NCI-H82 treated with DMSO at 0.1 percent for 48 hours (cell line): ENCODE results near the gene CACNA1H.

ENCODE experiments used
- DNase-seq: peaks from one replicate; lab custom pipeline; 2025; ENCODE audit not compliant: unreplicated experiment; lab: John Stamatoyannopoulos, UW

Gene CACNA1H

DNA sequence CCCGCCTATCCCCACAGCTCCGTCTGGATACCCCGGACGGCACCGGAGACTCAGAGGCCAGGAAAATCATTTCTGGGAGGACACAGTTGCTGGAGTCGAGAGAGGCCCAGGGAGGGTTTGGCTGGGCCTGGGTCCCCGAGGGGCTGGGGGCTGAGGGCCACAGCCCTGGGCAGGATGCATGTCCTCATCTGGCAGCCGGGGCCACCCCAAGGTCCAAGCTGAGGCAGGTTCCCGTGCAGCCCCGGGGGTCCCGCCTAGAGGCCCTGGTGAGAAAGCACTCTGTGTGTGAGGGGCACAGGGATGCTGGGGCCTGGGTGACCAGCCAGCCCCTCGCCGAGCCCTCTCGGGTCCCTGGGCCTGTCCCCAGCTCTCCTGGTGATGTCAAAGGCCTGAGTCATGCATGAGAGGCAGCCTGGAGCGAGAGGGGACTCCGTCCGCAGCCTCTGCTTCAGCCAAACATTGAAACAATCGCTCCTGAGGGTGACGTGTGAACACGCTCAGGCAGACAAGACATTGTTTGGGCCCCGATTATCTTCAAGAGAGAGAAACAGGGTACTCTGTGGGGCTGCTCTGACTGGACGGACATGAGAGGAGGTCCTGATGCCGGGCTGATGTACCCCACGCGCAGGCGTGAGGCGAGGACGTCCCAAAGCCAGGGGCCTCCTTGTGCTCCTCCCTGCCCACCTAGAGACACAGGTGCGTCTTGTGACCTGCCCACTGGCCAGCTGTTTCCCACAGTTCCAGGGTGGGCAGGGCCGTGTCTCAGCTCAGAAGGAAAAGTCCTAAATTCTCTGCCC is 31.1 kb upstream of the CACNA1H start:
- DNase-seq: no peak

DNA sequence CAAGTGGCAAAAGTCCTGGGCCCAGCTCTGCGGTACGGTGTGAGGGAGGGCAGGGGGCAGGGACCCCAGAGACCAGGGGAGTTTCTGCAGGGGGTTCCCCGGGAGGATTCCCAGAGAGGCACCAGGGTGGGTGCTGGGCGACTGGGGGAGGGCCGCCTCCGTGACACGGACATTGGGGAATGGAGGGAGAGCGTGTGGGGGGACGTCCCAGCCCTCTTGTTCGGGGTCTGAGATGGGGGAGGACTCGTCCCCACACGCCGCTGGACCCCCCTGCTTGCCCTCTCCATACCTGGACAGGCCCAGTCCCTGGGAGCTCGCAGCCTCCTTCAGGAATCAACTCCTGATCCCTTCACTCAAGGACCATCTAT is 30.5 kb upstream of the CACNA1H start:
- no peak for DNase-seq

DNA sequence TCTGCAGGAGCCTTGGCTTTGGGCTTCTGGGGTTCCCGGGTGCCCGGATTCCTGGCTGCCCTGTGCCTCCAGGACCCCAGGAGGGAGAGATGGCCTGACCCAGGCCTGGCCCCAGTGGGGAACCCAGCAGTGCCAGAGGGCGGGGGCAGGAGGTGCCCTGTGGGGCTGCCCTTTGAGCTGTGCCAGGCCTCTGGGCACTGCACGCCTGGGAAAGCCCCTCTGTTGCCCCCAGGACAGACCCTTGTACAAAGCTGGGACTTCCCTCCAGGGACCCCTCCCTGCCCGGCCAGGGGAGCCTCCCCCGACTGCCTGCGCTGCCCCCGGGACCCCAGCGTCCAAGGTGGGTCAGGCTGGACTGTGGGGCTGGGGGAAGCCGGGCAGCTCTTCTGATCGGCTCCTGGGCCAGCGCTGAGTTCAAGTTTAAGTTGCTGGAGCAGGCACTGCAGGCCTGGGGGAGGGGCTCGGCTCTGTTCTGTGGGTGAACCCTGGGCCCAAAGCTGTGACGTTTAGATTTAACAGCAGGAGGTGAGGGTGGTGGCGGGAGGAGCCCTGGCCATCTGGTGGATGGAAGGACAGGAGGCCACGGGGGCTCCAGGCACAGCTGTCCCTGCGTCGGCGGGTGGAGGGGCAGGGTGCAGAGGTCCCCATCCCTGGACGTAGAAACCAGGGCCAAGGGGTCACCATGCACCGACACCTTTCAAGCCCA is 29.2 kb upstream of the CACNA1H start:
- DNase-seq: no peak

DNA sequence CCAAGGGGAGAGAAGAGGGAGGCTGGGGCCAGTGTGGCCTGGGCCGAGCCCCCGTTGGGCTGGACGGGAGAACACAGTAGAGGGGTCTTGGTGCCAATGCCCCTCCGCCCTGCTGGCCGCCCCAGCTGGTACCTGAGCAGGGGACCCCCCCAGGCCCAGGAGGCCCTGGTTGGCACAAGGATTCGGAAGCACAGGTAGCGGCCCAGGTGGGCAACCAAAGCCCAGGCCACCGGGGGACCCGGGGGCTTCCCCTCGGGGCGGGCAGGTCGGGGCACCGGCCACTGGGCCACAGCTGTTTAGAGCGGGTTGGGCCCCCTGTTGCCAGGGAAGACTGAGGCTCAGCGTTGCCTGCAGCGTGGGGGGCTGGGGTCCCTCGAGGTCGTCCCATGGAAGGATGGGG is 28.6 kb upstream of the CACNA1H start:
- no peak for DNase-seq

DNA sequence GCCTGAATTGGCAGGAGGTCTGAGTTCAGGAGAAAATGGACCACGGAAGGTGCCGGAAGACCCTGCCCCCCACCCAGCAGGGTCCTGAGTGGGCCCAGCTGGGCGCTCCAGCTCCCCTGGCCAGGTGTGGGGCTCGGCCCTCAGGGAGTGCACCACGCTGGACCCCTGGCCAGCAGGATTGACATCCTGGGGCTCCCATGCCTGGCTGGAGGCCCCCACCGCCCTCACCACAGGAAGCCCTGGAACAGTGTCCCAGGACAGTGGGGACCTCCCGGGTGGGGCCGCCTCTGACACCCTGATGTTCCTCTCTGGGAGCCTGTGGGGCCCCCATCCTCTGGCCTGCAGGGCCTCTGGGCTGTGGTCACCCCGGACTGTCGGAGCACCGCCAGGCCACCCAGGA is 28.1 kb upstream of the CACNA1H start:
- no peak for DNase-seq

DNA sequence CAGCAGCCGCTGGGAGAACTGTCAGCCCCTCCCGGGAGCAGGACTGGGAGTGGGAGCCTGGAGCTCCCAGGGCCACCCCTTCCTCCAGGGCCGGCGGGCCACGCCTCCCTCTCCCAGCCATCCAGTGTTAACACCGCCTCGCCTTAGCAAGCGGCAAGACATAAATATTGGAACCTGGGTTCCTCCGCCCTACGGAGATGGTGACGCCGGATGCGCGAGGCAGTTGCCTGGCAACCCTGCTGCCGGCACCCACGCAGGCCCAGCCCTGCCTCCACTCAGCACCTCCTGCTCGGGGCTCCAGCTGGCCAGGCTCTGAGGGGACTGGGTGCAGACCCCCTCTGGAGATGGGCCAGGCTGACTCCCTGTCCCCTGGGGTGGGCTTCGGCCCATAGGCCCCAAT is 27.4 kb upstream of the CACNA1H start:
- DNase-seq: no peak

DNA sequence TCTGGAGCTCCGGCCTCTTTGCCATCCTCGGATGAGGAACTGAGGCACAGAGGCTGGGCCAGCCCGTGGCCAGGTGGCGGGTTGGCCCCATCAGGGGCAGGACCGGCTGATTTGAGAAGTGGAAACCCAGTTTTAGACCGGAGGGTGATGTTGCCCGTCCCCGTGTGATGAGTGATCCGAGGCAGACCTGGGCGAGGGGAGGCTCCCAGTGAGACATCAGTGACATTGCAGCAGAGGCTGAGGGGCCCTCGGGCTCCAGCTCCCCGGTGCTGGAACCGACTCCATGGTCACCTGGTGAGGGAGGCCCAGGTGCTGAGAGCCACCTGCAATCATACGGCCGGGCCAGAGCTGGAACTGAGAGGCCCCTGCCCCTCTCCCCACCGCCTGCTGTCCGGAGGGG is 26.9 kb upstream of the CACNA1H start:
- no peak for DNase-seq

DNA sequence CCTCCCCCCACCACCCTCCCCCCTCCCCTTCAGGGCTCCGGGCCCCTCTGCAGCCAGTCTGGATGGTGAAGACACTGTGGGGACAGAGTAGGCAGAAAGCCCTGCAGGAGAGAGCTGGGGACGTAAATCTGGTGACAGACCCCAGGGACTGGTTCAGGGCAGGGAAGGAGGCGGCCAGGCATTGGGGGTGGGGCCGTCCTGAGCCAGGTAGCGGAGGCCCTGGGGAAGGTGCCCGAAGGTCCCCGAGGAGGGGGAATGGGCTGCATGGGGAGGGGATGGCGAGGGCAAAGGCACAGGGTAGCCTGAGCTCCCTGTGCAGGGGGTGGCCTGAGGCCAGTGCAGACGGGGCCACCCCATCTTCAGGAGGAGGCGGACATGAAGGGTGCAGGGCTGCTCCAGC is 26.3 kb upstream of the CACNA1H start:
- DNase-seq: no peak

DNA sequence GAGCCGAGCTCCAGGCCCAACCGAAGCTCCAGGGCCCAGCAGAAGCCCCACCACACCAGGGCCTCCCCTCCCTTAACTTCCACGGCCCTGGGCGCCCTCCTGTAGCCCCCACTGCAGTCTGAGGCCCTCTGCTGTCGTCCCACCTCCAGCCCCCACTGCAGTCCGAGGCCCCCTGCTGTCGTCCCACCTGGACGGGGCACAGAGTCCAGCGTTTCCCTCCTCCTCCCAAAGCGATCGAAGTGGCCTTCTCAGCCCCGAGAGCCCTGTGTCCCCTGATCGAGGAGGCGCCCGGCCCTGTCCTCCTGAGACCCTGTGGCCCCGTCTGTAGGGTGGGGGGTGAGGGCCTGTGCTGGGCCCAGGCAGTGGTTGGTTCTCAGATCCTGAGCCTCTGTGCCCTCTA is 25.8 kb upstream of the CACNA1H start:
- DNase-seq: no peak

DNA sequence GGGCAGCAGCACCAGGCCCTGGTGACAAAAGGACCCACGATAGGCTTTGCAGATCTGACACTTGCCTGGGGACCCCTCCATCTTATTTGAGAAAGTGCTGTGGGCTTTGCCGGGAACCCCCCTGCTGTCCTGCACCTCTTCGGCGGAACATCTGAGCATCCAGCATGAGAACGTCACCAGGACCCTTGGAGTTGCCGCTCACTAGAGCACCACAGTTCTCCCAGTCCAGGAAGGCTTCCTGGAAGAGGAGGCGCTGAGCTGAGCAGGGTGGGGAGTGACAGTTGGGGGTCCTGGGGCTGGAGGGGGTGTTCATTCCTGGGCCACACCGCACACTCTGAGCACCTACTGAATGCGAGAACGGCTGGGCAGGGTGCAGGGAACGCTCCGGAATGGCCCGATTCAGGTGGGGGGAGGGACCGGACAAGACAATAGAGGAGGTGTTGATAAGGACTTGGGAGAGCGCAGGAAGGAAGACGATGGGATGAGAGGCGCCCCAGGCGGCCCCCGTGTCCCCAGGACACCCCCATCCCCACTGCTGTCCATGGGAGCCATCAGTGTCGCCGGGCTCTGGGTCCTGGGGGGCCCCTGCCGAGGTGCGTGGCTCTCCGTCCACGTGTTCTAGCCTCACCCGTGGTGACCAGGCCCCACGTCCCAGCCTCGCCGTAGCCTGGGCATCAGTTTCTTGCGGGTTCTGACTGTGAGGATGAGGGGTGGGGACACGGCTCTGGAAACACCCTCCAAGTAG is 24.8 kb upstream of the CACNA1H start:
- DNase-seq: no peak

DNA sequence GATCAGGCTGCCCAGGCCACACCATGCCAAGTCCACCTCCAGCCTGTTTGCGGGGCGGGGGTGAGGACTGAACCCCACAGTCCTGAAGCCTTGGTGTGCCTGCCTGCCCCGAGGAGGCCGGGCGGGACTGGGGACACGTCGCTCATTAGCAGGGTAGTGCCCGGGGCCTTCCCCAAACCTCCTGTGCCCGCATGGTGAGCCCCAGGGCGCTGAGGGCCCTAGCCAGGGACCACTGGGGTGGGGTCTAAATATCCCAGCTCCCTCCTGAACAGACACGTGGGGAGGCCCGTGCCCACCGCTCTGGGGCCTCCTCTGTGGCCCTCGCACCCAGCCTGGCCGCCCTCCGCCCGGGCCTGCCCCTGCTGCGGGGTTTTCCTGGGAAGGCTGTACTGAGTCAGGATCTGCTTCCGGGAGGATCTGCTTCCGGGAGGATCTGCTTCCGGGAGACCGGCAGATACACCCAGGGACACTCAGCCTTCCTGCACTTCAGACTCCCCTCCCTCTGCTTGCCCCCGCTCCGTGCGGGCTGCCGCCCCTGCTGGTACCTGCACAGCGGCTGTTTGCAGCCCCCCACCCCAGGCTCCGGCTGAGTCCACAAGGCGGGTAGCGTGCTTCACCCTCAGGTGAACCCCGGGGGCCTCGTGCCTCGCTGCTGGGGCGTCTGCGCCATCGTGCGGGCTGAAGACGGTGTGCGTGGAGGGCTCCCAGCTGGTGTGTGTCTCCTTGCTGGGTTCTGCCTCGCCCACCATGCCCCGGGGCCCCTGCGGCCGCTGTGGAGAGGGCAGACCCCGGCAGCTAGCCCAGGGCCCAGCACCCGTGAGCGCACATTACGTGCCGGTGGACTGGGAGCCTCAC is 23.6 kb upstream of the CACNA1H start:
- no peak for DNase-seq

DNA sequence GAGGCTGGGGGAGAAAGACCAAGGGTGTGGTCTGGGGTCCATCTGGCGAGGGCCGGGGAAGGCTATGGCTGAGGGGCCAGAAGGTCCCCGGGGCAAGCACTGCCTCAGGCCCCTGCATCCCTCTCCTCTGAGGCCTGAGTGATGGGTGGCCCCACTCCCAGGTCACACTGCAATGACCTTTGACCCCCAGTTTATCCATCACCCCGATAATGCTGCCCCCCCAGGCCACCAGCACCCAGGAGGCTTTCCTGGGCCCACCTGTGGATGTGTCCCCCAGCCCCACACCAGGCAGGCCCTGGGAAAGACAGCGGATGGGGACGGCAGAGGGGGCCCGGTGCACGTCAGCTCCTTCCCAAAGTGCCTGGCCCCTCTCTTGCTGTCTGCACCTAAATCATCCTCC is 22.5 kb upstream of the CACNA1H start:
- DNase-seq: no peak

DNA sequence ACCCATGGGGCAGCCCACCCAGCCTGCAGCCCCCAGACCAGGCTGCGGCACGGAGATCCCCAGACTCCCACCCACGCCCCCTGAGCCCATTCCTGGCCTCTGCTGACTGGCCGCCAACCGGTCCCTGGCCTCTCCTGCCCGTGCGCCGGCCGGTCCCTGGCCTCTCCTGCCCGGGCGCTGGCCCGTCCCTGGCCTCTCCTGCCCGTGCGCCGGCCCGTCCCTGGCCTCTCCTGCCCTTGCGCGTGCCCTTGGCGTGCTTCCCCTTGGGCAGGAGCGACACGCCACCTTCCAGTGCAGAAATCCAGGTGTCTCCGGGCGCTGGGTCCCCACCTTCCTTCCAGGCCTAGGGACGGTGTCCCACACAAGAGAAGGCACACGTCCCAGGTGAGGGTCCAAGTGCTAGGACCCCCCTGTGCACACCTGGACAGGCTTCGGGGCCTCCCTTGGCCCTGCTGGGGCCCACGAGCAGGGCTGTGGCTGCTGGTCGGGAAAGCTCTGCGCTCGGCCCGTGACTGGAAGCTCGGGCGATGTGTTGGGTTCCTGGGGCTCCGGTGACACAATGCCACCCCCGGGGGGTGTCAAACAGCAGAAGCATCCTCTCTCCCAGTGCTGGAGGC is 21.4 kb upstream of the CACNA1H start:
- no peak for DNase-seq

DNA sequence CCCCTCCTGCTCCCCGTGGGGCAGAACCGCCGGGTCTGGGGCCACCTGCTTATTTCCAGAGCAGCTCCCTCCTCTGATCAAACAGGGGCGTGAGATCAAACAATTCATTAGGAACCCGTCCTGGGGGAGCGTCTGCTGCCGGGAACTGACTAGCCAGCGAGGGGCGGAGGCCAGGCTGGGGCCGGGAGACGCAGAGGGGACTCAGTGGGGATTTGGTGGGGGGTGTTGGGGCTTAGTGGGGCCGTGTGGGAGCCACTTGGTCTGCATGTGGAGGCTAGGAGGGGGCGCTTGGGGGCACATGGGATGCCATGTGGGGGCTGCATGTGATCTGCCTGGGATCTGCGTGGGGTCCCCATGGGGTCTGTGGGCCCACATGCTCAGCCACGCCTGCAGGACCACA is 20.5 kb upstream of the CACNA1H start:
- DNase-seq: no peak

DNA sequence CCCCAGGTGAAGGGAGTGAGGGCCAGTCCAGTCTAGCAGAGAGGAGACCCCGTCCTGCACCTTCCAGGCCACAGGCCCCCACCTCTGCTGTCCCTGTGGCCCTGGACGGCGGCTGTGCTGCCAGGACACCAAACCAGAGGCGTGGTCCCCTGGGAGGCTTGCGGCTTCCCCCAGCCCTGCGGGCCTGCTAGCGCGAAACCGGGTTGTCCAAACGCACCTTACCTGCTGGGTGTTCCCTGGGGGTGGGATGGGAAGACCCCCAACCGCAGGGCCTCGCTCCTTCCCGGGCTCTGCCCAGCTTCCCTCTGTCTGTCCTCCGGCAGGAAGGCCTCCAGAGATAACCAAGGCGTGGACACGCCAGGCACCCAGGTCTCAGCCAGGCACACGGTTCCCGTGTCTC is 19.6 kb upstream of the CACNA1H start:
- no peak for DNase-seq

DNA sequence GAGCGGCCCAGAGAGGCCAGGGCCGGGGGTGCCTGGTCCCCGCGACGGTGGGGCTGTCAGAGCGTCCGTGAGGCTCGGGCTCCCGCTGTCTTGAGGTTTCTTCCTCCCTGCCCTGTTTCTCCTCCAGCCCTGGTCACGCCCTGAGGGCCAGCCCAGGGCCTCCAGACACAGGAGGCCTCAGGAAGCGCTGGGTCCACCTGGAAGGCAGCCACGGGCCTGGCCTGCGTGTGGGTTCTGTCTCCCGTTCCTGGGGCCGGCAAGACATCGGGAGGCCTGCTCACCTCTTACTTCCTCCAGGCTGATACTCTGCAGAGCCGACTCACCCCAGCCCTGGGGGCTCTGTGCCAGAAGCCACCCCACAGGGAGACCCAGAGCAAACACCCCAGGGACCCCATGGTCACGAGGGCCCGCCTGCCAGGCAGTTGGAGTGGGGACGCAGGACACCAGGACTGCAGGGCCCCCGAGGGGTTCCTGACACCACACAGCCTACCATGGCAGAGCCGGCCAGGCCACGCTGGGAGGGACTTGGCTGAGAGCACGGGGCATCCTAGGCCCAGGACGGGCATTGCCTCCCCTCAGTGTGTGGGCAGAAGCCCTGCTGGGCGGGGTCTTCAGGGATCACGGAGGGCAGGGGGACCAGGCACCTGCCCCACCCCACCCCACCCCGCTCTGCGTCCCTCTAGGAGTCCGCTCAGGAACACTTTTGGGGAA is 18.9 kb upstream of the CACNA1H start:
- no peak for DNase-seq

DNA sequence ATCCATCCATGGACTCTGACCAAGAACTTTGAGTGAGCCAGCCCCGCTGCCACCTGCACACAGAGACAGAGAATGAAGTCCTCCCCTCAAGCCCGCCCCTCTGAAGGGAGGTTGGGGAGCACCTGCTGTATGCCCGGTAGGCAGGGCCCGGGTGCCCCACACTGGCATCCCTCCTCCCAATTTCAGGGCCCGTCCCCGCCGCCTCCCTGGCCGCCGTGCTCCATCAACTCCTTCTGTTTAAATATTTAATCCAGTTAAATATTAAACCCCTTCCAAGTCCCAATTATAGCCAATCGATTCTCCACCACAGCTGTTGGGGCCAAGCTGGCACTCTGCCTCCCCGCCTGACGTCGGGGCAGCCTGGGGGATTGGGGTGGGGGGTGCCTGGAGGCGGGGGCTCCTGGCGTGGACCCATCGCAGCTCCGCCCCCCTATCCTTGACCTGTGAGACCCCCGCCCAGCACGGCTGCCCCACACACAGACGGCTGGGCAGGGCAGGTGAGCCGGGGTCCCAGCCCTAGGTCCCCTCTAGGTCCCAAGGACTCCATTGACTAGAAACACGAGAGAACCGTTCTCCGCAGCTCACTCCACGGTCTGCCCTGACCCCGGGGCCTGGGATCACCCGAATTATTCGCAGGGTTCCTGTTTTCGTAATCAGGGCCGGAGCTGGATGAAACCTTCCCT is 18.0 kb upstream of the CACNA1H start:
- no peak for DNase-seq

DNA sequence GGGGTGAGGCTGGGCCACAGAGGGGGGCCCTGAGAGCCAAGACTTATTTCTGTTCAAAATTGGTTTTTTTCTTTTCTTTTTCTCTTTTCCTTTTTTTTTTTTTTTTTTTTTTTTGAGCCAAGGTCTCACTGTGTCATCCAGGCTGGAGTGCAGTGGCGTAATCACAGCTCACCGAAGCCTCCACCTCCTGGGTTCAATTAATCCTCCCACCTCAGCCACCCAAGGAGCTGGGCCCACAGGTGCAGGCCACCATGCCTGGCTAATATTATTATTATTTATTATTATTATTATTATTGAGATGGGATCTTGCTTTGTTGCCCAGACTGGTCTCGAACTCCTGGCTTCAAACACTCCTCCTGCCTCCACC is 17.5 kb upstream of the CACNA1H start:
- no peak for DNase-seq

DNA sequence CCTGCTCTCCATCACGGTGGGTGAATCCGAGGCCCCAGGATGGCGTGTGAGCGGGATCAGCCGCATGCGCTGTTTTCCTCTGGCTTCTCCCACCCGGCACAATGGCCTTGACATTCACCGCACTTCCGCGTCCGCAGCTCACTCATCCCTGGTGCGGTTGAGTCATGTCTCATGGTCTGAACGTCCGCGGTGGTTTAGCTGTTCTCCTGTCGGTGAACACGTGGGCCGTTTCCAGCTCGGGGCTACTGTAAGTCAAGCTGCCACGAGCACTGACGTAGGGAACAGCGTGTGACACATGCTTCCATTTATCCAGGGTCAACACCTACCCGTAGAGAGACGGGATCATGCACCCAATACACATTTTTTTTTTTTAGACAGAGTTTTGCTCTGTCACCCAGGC is 15.3 kb upstream of the CACNA1H start:
- DNase-seq: no peak
